Mesendoderm (in vitro differentiated cells): ENCODE data around the gene PDGFRB.

ENCODE experiments used
- DNase-seq: peaks from one replicate; pipeline ENCODE4 v3.0.0; 2013
- H2AK5ac ChIP-seq: 2 replicates; pipeline ENCODE4 v1.6.1; 2013; ENCODE audit warnings: low read length, inconsistent platforms
- H2BK120ac ChIP-seq: 2 replicates; pipeline ENCODE4 v1.6.1; 2013; ENCODE audit warnings: low read depth, mild to moderate bottlenecking, low read length, moderate library complexity, mixed read lengths
- H2BK15ac ChIP-seq: replicated peaks from 2 replicates; pipeline ENCODE4 v1.6.1; 2013; ENCODE audit warnings: low read depth, mild to moderate bottlenecking, moderate library complexity
- H2BK5ac ChIP-seq: 2 replicates; pipeline ENCODE4 v1.6.1; 2013; ENCODE audit warnings: low read length, inconsistent platforms
- H3K18ac ChIP-seq: 2 replicates; pipeline ENCODE4 v1.6.1; 2013; ENCODE audit warnings: mild to moderate bottlenecking, low read length, mixed read lengths
- H3K23ac ChIP-seq: one replicate; pipeline ENCODE4 v1.6.1; 2013; ENCODE audit warnings: low read length
- H3K27ac ChIP-seq: 2 replicates; pipeline ENCODE4 v1.5.1; 2013; ENCODE audit warnings: low read depth, mild to moderate bottlenecking, inconsistent platforms, low read length, moderate library complexity
- H3K27me3 ChIP-seq: 2 replicates; pipeline ENCODE4 v1.6.1; 2013; ENCODE audit warnings: low read length, control low read depth, mild to moderate bottlenecking, inconsistent platforms; ENCODE audit not compliant: insufficient read depth, poor library complexity
- H3K36me3 ChIP-seq: 2 replicates; pipeline ENCODE4 v1.6.1; 2013; ENCODE audit warnings: low read length, inconsistent platforms; ENCODE audit not compliant: control insufficient read depth, insufficient read depth
- H3K4ac ChIP-seq: one replicate; pipeline ENCODE4 v1.6.1; 2013; ENCODE audit warnings: low read depth, mild to moderate bottlenecking, low read length, moderate library complexity
- H3K4me1 ChIP-seq: 2 replicates; pipeline ENCODE4 v1.6.1; 2013; ENCODE audit warnings: low read depth, low read length, inconsistent platforms; ENCODE audit not compliant: control insufficient read depth
- H3K4me2 ChIP-seq: 2 replicates; pipeline ENCODE4 v1.6.1; 2013; ENCODE audit warnings: low read length
- H3K4me3 ChIP-seq: 2 replicates; pipeline ENCODE4 v1.5.1; 2013; ENCODE audit warnings: mild to moderate bottlenecking, low read length
- H3K56ac ChIP-seq: one replicate; pipeline ENCODE4 v1.6.1; 2013; ENCODE audit warnings: low read length
- H3K79me1 ChIP-seq: 2 replicates; pipeline ENCODE4 v1.6.1; 2013; ENCODE audit warnings: low read length, inconsistent platforms
- H3K79me2 ChIP-seq: 2 replicates; pipeline ENCODE4 v1.6.1; 2013; ENCODE audit warnings: mild to moderate bottlenecking, low read length; ENCODE audit not compliant: control insufficient read depth, insufficient read depth
- H3K9ac ChIP-seq: 2 replicates; pipeline ENCODE4 v1.6.1; 2013; ENCODE audit warnings: low read length, inconsistent platforms
- H4K5ac ChIP-seq: one replicate; pipeline ENCODE4 v1.6.1; 2013; ENCODE audit warnings: low read length
- H4K8ac ChIP-seq: one replicate; pipeline ENCODE4 v1.6.1; 2013; ENCODE audit warnings: low read depth, mild to moderate bottlenecking, control low read depth, low read length, moderate library complexity
- WGBS: extraction: QIAGEN DNeasy Blood & Tissue Kit; methylation state at CpG from one replicate; pipeline ENCODE4 v1.1.7; 2013; ENCODE audit warnings: low lambda C conversion rate, missing lambda C conversion rate; ENCODE audit not compliant: insufficient coverage; ENCODE audit errors: extremely low coverage; 5-methylcytosine and 5-hydroxymethylcytosine counted together

Gene PDGFRB

DNA sequence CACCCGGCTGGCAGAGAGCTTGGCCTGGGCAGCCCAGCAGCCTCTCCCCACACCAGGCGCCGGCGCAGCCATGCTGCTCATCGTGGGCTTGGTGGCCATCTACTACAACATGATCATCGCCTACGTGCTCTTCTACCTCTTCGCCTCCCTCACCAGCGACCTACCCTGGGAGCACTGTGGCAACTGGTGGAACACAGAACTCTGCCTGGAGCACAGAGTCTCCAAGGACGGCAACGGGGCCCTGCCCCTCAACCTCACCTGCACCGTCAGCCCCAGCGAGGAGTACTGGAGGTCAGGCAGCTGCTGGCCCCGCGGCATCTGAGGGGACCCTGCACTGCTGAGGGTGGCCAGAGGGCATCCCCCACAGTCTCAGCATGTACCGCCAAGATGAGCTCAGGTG, 41.3 kb upstream of the PDGFRB start:
- H3K79me2 ChIP-seq, result no peaks in the 10 kb centered on the region
- no peak overlapping the region for H4K8ac ChIP-seq
- H3K36me3 ChIP-seq, result no peaks in the 10 kb centered on the region
- no peak overlapping the region for H3K23ac ChIP-seq
- no peak overlapping the region for H3K56ac ChIP-seq
- H2AK5ac ChIP-seq, result no peak overlapping the region
- DNase-seq, result no peak
- no peak overlapping the region for H3K4me3 ChIP-seq
- H3K4me2 ChIP-seq, result no peak overlapping the region
- H3K27me3 ChIP-seq, result no peaks in the 10 kb centered on the region
- H3K9ac ChIP-seq, result no peak overlapping the region
- no peak overlapping the region for H3K18ac ChIP-seq
- no peak overlapping the region for H2BK120ac ChIP-seq
- no peaks in the 10 kb centered on the region for H3K79me1 ChIP-seq
- H4K5ac ChIP-seq, result no peak overlapping the region
- no peak overlapping the region for H2BK5ac ChIP-seq
- no peak overlapping the region for H3K27ac ChIP-seq
- no peak overlapping the region for H2BK15ac ChIP-seq
- no peaks in the 10 kb centered on the region for H3K4me1 ChIP-seq
- no CpG with 5 or more reads among the region's 16 CpGs for WGBS
- no peak overlapping the region for H3K4ac ChIP-seq

DNA sequence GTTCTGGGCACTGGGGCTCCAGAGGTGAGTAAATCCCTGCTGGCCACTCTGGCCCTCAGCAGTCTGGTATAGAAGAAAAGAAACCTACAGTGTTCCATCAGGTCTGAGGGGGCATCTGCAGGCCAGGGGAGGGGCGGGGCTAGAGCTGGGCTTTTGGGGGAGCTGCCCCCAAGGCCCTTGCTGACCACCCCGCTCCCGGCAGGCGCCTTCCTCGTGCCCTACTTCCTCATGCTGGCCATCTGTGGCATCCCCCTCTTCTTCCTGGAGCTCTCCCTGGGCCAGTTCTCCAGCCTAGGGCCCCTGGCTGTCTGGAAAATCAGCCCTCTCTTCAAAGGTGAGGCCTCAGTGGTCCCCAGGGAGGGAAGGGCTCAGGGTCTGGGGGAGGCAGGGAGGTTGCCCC, 40.9 kb upstream of the PDGFRB start:
- Histone ChIP-seq H4K5ac (no peak overlapping the region), H3K27ac (no peak overlapping the region), H2BK120ac (no peak overlapping the region), H2BK15ac (no peak overlapping the region), H3K23ac (no peak overlapping the region), H3K18ac (no peak overlapping the region), H3K4me1 (no peaks in the 10 kb centered on the region), H3K4ac (no peak overlapping the region), H2BK5ac (no peak overlapping the region), H3K4me2 (no peak overlapping the region), H3K9ac (no peak overlapping the region), H3K36me3 (no peaks in the 10 kb centered on the region), H3K79me1 (no peaks in the 10 kb centered on the region), H4K8ac (no peak overlapping the region), H3K56ac (no peak overlapping the region), H3K4me3 (no peak overlapping the region), H2AK5ac (no peak overlapping the region), H3K79me2 (no peaks in the 10 kb centered on the region), H3K27me3 (no peaks in the 10 kb centered on the region)
- WGBS, result no CpG with 5 or more reads among the region's 5 CpGs
- no peak for DNase-seq

DNA sequence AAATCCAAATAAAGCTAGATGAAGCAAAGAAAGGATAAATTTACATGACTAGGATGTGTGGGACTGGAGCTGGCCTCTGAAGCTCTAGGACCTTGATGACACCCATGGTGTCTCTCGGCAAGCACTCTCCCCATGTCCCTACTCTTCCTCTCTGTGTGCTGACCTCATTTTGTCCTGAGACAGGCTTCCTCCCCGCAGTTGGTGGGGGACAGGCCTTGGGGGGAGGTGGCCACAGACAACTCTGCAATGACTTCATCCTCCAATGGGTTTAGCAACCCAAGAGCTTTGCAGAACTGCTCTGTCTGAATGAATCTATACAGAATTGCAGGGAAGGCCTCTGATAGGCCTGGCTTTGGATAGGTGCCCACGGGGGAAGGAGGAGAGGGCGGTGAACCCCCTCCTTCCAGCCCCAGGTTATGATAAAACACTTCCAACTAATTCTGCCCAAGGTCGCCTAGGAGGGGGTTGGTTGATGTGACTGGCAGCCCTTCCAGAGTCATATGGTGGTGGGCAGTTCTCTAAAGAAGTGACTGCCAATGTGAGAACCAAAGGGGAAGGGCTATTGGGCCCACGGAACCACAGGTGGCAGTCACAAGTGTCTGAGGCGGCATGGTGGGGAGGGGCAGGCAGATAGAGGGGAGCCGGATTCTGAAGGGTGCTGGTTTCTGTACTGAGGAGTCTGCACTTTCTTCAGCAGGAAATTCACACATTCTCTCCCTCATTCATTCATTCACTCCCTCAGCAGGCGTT, 40.3 kb upstream of the PDGFRB start:
- Histone ChIP-seq H3K23ac (no peak overlapping the region), H4K8ac (no peak overlapping the region), H3K56ac (no peak overlapping the region), H3K27ac (no peak overlapping the region), H3K4me2 (no peak overlapping the region), H3K18ac (no peak overlapping the region), H3K4me3 (no peak overlapping the region), H3K79me2 (no peaks in the 10 kb centered on the region), H2AK5ac (no peak overlapping the region), H3K27me3 (no peaks in the 10 kb centered on the region), H3K36me3 (no peaks in the 10 kb centered on the region), H2BK120ac (no peak overlapping the region), H2BK5ac (no peak overlapping the region), H3K9ac (no peak overlapping the region), H3K4me1 (no peaks in the 10 kb centered on the region), H3K79me1 (no peaks in the 10 kb centered on the region), H3K4ac (no peak overlapping the region), H2BK15ac (no peak overlapping the region), H4K5ac (no peak overlapping the region)
- DNase-seq, result no peak
- WGBS, result no CpG with 5 or more reads among the region's 9 CpGs

- Histone ChIP-seq H2AK5ac (no peak overlapping the region), H3K4ac (no peak overlapping the region), H4K8ac (no peak overlapping the region), H3K79me2 (no peaks in the 10 kb centered on the region), H4K5ac (no peak overlapping the region), H2BK5ac (no peak overlapping the region), H3K9ac (no peak overlapping the region), H3K36me3 (no peaks in the 10 kb centered on the region), H2BK120ac (no peak overlapping the region), H3K27me3 (peaks cover 16% of the 10 kb centered on the region), H3K56ac (no peak overlapping the region), H3K4me1 (no peaks in the 10 kb centered on the region), H3K4me3 (no peak overlapping the region), H3K4me2 (no peak overlapping the region), H3K79me1 (no peaks in the 10 kb centered on the region), H3K27ac (no peak overlapping the region), H3K18ac (no peak overlapping the region), H2BK15ac (no peak overlapping the region), H3K23ac (no peak overlapping the region)
- no CpG with 5 or more reads among the region's 4 CpGs for WGBS
- DNase-seq, result peak; percentile 14
Measured at GRCh38 chr5:150192462-150192861, 36.8 kb upstream of the PDGFRB start.

GRCh38 chr5:150190987-150191386, 35.3 kb upstream of the PDGFRB start:
- peak; percentile 14 for DNase-seq
- Histone ChIP-seq H3K79me2 (no peaks in the 10 kb centered on the region), H3K18ac (no peak overlapping the region), H4K8ac (no peak overlapping the region), H2BK120ac (no peak overlapping the region), H3K27me3 (peaks cover 16% of the 10 kb centered on the region), H3K4me2 (no peak overlapping the region), H3K79me1 (no peaks in the 10 kb centered on the region), H3K4ac (no peak overlapping the region), H3K9ac (no peak overlapping the region), H2BK5ac (no peak overlapping the region), H3K36me3 (no peaks in the 10 kb centered on the region), H2BK15ac (no peak overlapping the region), H4K5ac (no peak overlapping the region), H3K23ac (no peak overlapping the region), H2AK5ac (no peak overlapping the region), H3K27ac (no peak overlapping the region), H3K4me1 (peaks cover 6% of the 10 kb centered on the region), H3K4me3 (no peak overlapping the region), H3K56ac (no peak overlapping the region)
- no CpG with 5 or more reads among the region's 2 CpGs for WGBS

GRCh38 chr5:150190503-150190979, 34.9 kb upstream of the PDGFRB start:
- no peaks in the 10 kb centered on the region for H3K36me3 ChIP-seq
- no peaks in the 10 kb centered on the region for H3K79me2 ChIP-seq
- no peak overlapping the region for H2BK120ac ChIP-seq
- H3K79me1 ChIP-seq, result no peaks in the 10 kb centered on the region
- H4K5ac ChIP-seq, result no peak overlapping the region
- no peak overlapping the region for H3K4me3 ChIP-seq
- peaks cover 9% of the 10 kb centered on the region for H3K4me1 ChIP-seq
- no peak overlapping the region for H3K18ac ChIP-seq
- peak overlapping the region; percentile 46 for H3K4me2 ChIP-seq
- peak; percentile 29 for DNase-seq
- no CpG with 5 or more reads among the region's 16 CpGs for WGBS
- H4K8ac ChIP-seq, result no peak overlapping the region
- no peak overlapping the region for H3K9ac ChIP-seq
- H2BK15ac ChIP-seq, result no peak overlapping the region
- H3K23ac ChIP-seq, result no peak overlapping the region
- H3K4ac ChIP-seq, result no peak overlapping the region
- no peak overlapping the region for H2AK5ac ChIP-seq
- H3K27ac ChIP-seq, result no peak overlapping the region
- H2BK5ac ChIP-seq, result no peak overlapping the region
- peaks cover 16% of the 10 kb centered on the region for H3K27me3 ChIP-seq
- no peak overlapping the region for H3K56ac ChIP-seq
